ENCODE measurements around the gene CCDC117. TPM values are rescaled to one million over a fixed set of nuclear protein-coding genes. Genes with fewer than 3 reads are reported as not detected.

CCDC117 gene
- total and polyA plus RNA-seq, 7 donors, result 9.6 to 33.2 (median 23.9) TPM

DNA sequence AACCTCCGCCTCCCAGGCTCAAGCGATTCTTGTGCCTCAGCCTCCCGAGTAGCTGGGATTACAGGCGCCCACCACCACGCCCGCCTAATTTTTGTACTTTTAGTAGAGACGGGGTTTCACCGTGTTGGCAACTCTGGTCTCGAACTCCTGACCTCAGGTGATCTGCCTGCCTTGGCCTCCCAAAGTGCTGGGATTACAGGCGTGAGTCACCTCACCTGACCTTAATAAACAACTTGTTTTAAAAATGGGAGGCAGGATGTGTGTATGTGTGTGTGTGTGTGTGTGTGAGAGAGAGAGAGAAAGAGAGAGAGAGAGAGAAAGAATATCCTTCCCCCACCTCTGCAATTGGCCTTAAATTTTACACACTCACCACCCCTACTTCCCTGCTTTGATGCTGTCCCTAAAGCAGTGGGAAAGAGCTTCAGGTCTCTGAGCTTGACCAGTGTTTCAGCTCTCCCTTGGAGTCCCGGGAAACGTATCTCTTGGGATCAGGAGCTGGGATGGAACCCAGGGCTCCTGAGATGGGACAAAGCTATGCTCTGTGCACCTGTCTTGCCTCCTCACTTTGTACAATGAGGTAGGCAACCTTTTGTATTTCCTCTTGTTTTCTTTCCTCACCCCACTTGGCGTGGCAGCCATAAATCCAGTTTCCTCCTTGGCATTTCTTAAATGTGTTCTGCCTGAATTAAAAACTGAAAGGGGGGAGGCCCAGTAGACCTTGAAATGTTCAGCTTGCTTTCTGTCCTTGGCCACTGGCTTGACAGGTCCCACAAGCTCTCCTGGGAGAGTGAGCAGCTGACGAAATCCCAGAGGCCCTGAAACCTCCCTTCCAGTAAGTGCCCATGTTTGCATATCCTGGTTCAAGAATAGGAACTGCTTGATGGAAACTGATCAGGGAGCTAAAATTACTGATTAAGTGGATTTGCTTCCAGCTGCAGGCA is 45.7 kb downstream of the CCDC117 start:
- TF ChIP-seq, protein P1, sequence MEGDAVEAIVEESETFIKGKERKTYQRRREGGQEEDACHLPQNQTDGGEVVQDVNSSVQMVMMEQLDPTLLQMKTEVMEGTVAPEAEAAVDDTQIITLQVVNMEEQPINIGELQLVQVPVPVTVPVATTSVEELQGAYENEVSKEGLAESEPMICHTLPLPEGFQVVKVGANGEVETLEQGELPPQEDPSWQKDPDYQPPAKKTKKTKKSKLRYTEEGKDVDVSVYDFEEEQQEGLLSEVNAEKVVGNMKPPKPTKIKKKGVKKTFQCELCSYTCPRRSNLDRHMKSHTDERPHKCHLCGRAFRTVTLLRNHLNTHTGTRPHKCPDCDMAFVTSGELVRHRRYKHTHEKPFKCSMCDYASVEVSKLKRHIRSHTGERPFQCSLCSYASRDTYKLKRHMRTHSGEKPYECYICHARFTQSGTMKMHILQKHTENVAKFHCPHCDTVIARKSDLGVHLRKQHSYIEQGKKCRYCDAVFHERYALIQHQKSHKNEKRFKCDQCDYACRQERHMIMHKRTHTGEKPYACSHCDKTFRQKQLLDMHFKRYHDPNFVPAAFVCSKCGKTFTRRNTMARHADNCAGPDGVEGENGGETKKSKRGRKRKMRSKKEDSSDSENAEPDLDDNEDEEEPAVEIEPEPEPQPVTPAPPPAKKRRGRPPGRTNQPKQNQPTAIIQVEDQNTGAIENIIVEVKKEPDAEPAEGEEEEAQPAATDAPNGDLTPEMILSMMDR (IDR thresholded peaks at IDR 0.05), result no peak
- TF ChIP-seq POLR2A (IDR thresholded peaks at IDR 0.05) (no peak), EP300 (IDR thresholded peaks at IDR 0.05) (no peak), POLR2AphosphoS5 (IDR thresholded peaks at IDR 0.05) (no peak)
- peak; percentile 60 for DNase-seq
- WGBS, 2 donors, result 50 to 73% methylated on average over 14 of the region's 14 CpGs
- Histone ChIP-seq H3K27me3 (no peaks in the 10 kb centered on the region), H3K9me3 (no peaks in the 10 kb centered on the region), H3K4me3 (no peak overlapping the region), H3K27ac (peak overlapping the region; percentile 4 to 52 (median 20)), H3K36me3 (no peaks in the 10 kb centered on the region), H3K4me1 (peaks cover 0 to 14% (median 5%) of the 10 kb centered on the region in 4 donors)
- intact Hi-C loops (cut with DNase I), result no loop called here

DNA sequence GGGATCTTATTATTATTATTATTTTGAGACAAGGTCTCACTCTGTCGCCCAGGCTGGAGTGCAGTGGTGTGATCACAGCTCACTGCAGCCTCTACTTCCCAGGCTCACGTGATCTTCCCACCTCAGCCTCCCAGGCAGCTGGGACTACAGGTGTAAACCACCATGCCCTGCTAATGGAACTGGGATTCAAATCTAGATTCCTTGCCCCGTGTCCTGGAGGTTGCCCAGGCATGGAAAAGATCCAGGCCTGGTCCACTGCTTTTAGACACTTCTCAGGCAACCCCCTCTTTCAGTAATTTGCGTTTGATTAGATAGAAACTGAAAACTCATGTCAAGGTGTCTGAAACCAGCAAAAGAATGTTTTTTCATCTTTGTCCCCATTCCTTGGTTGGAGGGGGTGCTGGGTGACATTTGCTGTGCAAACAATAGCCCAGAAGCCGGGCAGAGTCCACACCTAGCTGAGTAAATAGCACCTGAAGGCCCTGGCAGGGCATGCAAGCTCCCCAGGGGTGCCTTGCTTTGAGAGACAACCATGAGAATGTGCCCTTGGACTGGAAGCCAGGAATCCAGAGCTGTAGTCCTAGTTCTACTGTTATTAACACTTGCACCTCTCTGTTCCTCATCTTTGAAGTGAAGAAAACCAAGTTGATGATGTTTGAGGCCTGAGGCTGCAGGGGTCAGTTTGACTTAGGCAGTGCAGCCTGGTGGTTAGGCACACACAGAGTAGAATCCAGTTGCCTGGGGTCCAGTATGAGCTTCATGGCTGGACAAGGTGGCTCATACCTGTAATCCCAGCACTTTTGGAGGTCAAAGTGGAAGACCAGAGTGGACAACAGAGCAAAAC is 47.0 kb downstream of the CCDC117 start:
- Histone ChIP-seq H3K36me3 (no peaks in the 10 kb centered on the region), H3K27ac (peak overlapping the region in 1 of 4 donors; percentile 14), H3K4me3 (no peak overlapping the region), H3K4me1 (peaks cover 0 to 10% (median 5%) of the 10 kb centered on the region in 4 donors), H3K27me3 (no peaks in the 10 kb centered on the region), H3K9me3 (no peaks in the 10 kb centered on the region)
- peak; percentile 42 for DNase-seq
- TF ChIP-seq EP300 (IDR thresholded peaks at IDR 0.05), result no peak
- TF ChIP-seq POLR2A (IDR thresholded peaks at IDR 0.05), result no peak
- TF ChIP-seq, protein P1 (IDR thresholded peaks at IDR 0.05), result no peak
- no peak for TF ChIP-seq POLR2AphosphoS5 (IDR thresholded peaks at IDR 0.05)
- WGBS, 2 donors, result 24 to 50% methylated on average over 5 of the region's 5 CpGs
- intact Hi-C loops (cut with DNase I), result no loop called here

DNA sequence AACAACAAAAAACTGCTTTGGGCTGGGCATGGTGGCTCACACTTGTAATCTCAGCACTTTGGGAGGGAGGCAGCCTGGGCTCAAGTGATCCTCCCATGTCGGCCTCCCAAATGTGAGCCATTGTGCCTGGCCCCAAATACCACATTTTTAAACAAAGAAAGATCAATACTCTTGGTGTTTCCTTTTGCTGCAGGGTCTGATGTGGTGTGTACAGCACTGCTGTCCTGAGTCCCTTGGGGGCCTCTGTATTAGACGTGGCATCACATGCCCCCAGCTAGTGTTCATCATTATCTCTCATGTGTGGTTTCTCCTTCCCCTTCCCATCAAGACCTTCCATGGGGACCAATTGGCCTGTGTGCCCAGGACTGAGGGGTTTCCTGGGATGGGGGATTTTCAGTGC is 48.4 kb downstream of the CCDC117 start:
- Histone ChIP-seq H3K27ac (no peak overlapping the region), H3K9me3 (no peaks in the 10 kb centered on the region), H3K36me3 (no peaks in the 10 kb centered on the region), H3K4me1 (peaks cover 0 to 10% (median 5%) of the 10 kb centered on the region in 4 donors), H3K27me3 (no peaks in the 10 kb centered on the region), H3K4me3 (no peak overlapping the region)
- TF ChIP-seq, protein P1 (IDR thresholded peaks at IDR 0.05), result no peak
- TF ChIP-seq EP300 (IDR thresholded peaks at IDR 0.05), result no peak
- no peak for TF ChIP-seq POLR2A (IDR thresholded peaks at IDR 0.05)
- WGBS, 2 donors, result 75 to 92% methylated on average over 2 of the region's 2 CpGs
- intact Hi-C loops (cut with DNase I), result no loop called here
- peak; percentile 19 for DNase-seq

DNA sequence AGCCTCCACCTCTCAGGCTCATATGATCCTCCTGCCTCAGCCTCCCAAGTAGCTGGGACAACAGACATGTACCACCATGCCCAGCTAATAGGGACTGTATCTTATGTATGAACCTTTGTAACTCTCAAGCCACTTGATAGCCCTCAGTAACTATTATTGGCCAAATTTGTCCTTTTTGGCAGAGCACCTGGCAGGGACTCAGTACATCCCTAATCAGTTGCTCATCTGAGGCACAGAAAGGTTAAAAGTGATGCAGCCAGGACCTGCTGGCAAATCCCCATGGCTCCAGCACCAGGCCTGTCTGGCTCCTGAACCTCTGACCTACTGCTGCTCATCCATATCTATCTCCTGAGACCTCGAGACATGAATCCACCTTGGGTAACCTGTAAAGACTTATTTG is 49.0 kb downstream of the CCDC117 start:
- Histone ChIP-seq H3K4me1 (peaks cover 0 to 10% (median 5%) of the 10 kb centered on the region in 4 donors), H3K9me3 (no peaks in the 10 kb centered on the region), H3K4me3 (no peak overlapping the region), H3K36me3 (no peaks in the 10 kb centered on the region), H3K27ac (no peak overlapping the region), H3K27me3 (no peaks in the 10 kb centered on the region)
- TF ChIP-seq, protein P1 (IDR thresholded peaks at IDR 0.05), result no peak
- no peak for TF ChIP-seq EP300 (IDR thresholded peaks at IDR 0.05)
- no peak for TF ChIP-seq POLR2AphosphoS5 (IDR thresholded peaks at IDR 0.05)
- no peak for TF ChIP-seq POLR2A (IDR thresholded peaks at IDR 0.05)
- peak; percentile 9 for DNase-seq
- 58 to 84% methylated on average over 1 of the region's 1 CpG for WGBS, 2 donors
- intact Hi-C loops (cut with DNase I), result no loop called here
